ENCODE data around the gene MFNG. TPM values are rescaled to one million over a fixed set of nuclear protein-coding genes. Genes with fewer than 3 reads are reported as not detected.

MFNG gene
- total RNA-seq, 1 experiment from 2014 or later: 7.1 TPM

DNA sequence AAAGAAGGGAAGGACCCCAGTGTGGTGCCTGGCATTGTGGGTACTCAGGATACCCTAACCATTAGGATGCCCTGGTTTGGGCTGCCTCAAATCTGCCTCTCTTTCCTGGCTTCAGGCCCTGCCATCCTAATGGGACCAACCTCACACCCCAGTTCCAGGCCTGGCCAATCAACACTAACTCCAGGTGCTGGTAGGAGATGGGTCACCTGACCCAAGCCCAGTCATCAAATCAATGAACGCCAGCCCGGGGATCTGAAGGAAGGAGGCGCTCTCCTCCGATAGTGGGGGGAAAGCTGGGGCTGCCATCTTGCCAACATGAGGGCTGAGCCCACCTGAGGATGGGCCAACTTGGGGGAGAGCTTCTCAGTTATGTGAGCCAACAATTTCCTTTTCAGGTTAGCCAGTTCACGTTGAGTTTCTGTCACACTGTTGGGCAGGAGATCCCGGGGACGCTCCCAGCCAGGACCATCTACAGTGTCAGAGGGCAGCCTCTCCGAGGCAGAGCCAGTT, 12.7 kb downstream of the MFNG start:
- in situ Hi-C loops (cut with HindIII; ENCODE audit: low pct_unique_long_range_greater_than_20kb, low sequenced_read_pairs) (no loop called here), intact Hi-C loops (cut with micrococcal nuclease; ENCODE audit: unreplicated experiment) (no loop called here)
- Histone ChIP-seq H3K4me1 (ENCODE audit: control insufficient read depth, insufficient read depth, low read length) (no peaks in the 10 kb centered on the region), H3K27ac (ENCODE audit: low read length) (no peak overlapping the region), H3K4me3 (ENCODE audit: low read depth in 2 of 2, low read length in 2 of 2) (no peak overlapping the region), H3K27me3 (ENCODE audit: control insufficient read depth, insufficient read depth, low read length) (no peaks in the 10 kb centered on the region), H3K36me3 (ENCODE audit: control insufficient read depth, insufficient read depth, low read length) (no peaks in the 10 kb centered on the region), H3K9me3 (ENCODE audit: control insufficient read depth, insufficient read depth, low read depth, low read length) (no peaks in the 10 kb centered on the region)
- ChIA-PET POLR2A (no interaction called here), CTCF (no interaction called here)
- TF ChIP-seq TCF7L2 (IDR thresholded peaks at IDR 0.05; ENCODE audit: low read depth, low read length) (no peak), SIN3A (IDR thresholded peaks at IDR 0.05; ENCODE audit: borderline replicate concordance, insufficient read depth, low read depth, low read length) (no peak), REST (IDR thresholded peaks at IDR 0.05; ENCODE audit: insufficient read depth in 1 of 2, low read depth in 2 of 2, low read length in 1 of 2) (no peak), POLR2AphosphoS5 (IDR thresholded peaks at IDR 0.05; ENCODE audit: low read depth, low read length) (no peak)
- TF ChIP-seq, protein P1, sequence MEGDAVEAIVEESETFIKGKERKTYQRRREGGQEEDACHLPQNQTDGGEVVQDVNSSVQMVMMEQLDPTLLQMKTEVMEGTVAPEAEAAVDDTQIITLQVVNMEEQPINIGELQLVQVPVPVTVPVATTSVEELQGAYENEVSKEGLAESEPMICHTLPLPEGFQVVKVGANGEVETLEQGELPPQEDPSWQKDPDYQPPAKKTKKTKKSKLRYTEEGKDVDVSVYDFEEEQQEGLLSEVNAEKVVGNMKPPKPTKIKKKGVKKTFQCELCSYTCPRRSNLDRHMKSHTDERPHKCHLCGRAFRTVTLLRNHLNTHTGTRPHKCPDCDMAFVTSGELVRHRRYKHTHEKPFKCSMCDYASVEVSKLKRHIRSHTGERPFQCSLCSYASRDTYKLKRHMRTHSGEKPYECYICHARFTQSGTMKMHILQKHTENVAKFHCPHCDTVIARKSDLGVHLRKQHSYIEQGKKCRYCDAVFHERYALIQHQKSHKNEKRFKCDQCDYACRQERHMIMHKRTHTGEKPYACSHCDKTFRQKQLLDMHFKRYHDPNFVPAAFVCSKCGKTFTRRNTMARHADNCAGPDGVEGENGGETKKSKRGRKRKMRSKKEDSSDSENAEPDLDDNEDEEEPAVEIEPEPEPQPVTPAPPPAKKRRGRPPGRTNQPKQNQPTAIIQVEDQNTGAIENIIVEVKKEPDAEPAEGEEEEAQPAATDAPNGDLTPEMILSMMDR (IDR thresholded peaks at IDR 0.05): no peak
- no peak for DNase-seq (ENCODE audit: low read depth, low spot score)
- no peak for ATAC-seq
- no TSS peak for BruUV-seq (replicated peaks)

- no peak overlapping the region for H3K4me3 ChIP-seq (ENCODE audit: low read depth in 2 of 2, low read length in 2 of 2)
- intact Hi-C loops (cut with micrococcal nuclease; ENCODE audit: unreplicated experiment) (no loop called here), in situ Hi-C loops (cut with HindIII; ENCODE audit: low pct_unique_long_range_greater_than_20kb, low sequenced_read_pairs) (no loop called here)
- ATAC-seq (peak; percentile 61; the same call in 1 of the 2 replicates), DNase-seq (ENCODE audit: low read depth, low spot score) (no peak)
- TF ChIP-seq POLR2AphosphoS5 (IDR thresholded peaks at IDR 0.05; ENCODE audit: low read depth, low read length): no peak
- TF ChIP-seq, protein P1 (IDR thresholded peaks at IDR 0.05): peak; percentile 79; the same call in 1 of the 2 replicates
- ChIA-PET CTCF (interaction anchor here (0.7 to 1.3 kb wide), 4 partner anchors 9 to 27 kb away, joined by 3 to 5 read pairs (median 4); partner anchors contain the start of gene MFNG), POLR2A (no interaction called here)
- H3K36me3 ChIP-seq (ENCODE audit: control insufficient read depth, insufficient read depth, low read length): no peaks in the 10 kb centered on the region
- H3K9me3 ChIP-seq (ENCODE audit: control insufficient read depth, insufficient read depth, low read depth, low read length): no peaks in the 10 kb centered on the region
- H3K4me1 ChIP-seq (ENCODE audit: control insufficient read depth, insufficient read depth, low read length): no peaks in the 10 kb centered on the region
- no peaks in the 10 kb centered on the region for H3K27me3 ChIP-seq (ENCODE audit: control insufficient read depth, insufficient read depth, low read length)
- H3K27ac ChIP-seq (ENCODE audit: low read length): no peak overlapping the region
- no TSS peak for BruUV-seq (replicated peaks)
These were observed 13.7 kb downstream of the MFNG start for GRCh38 chr22:37472418-37473006.

Measured in Panc1 (cell line).